Panc1 (cell line): Measurements from ENCODE around the gene WDR5. TPM values are rescaled to one million over a fixed set of nuclear protein-coding genes. Genes with fewer than 3 reads are reported as not detected.

Experiments
- ATAC-seq: fragments of 200-7000 bp; cut with Tn5 transposase; 2 replicates; pipeline ENCODE4 v1.9.1; 2020; ENCODE audit warnings: mild to moderate bottlenecking, moderate library complexity
- BruUV-seq: library from RNA; stranded (reverse); fragments of 400-500 nt; replicated peaks from 2 replicates; lab custom pipeline; 2021; lab: Mats Ljungman, UMichigan
- CTCF ChIA-PET: fragments of 300-600 bp; sonication (Branson Sonifier 250); formaldehyde crosslinking; loops from one replicate; lab custom pipeline; 2022; ENCODE audit warnings: antibody characterized with exemption; lab: Charles Lee
- POLR2A ChIA-PET: fragments of 300-600 bp; sonication (Branson Sonifier 250); formaldehyde crosslinking; loops from one replicate; lab custom pipeline; 2022; ENCODE audit warnings: antibody characterized with exemption; lab: Charles Lee
- DNase-seq: peaks from one replicate; pipeline ENCODE4 v3.0.0-alpha.2; 2010; ENCODE audit warnings: low read depth, low spot score
- H3K27ac ChIP-seq: 2 replicates; pipeline ENCODE4 v1.5.1; 2011; ENCODE audit warnings: mild to moderate bottlenecking, low read length, inconsistent platforms
- H3K27me3 ChIP-seq: fragments of 200-500 bp; sonication (Bioruptor generic); 2 replicates; pipeline ENCODE4 v1.6.0; 2014; ENCODE audit warnings: low read length, inconsistent platforms; ENCODE audit not compliant: control insufficient read depth, insufficient read depth
- H3K36me3 ChIP-seq: fragments of 200-500 bp; sonication (Bioruptor generic); 2 replicates; pipeline ENCODE4 v1.5.1; 2014; ENCODE audit warnings: inconsistent platforms, mild to moderate bottlenecking, low read length, moderate library complexity; ENCODE audit not compliant: control insufficient read depth, insufficient read depth
- H3K4me1 ChIP-seq: 2 replicates; pipeline ENCODE4 v1.5.1; 2011; ENCODE audit warnings: inconsistent platforms, mild to moderate bottlenecking, low read length, moderate library complexity; ENCODE audit not compliant: control insufficient read depth, insufficient read depth
- H3K4me3 ChIP-seq, 2 experiments: 2 replicates each; pipeline ENCODE4 v1.5.1; 2011 to 2012; ENCODE audit warnings: low read depth in 2 of 2, low read length in 2 of 2, mild to moderate bottlenecking in 2 of 2, inconsistent platforms in 1 of 2, moderate library complexity in 1 of 2
- H3K9me3 ChIP-seq: fragments of 200-500 bp; sonication (Bioruptor generic); 2 replicates; pipeline ENCODE4 v1.5.1; 2014; ENCODE audit warnings: low read depth, mild to moderate bottlenecking, inconsistent platforms, low read length, moderate library complexity; ENCODE audit not compliant: control insufficient read depth, insufficient read depth
- POLR2AphosphoS5 ChIP-seq: IDR thresholded peaks from 2 replicates; pipeline ENCODE4 v1.6.1; 2012; ENCODE audit warnings: mild to moderate bottlenecking, low read depth, low read length, moderate library complexity
- SIN3A ChIP-seq: IDR thresholded peaks from 2 replicates; pipeline ENCODE4 v1.6.1; 2012; ENCODE audit warnings: low read depth, mild to moderate bottlenecking, low read length, moderate library complexity, borderline replicate concordance; ENCODE audit not compliant: insufficient read depth
- TCF7L2 ChIP-seq: IDR thresholded peaks from 2 replicates; pipeline ENCODE4 v1.6.1; 2011; ENCODE audit warnings: mild to moderate bottlenecking, low read depth, low read length, inconsistent platforms
- in situ Hi-C: cut with HindIII; loops from 2 replicates; pipeline ENCODE4 v1.10.0; 2016; ENCODE audit warnings: low sequenced_read_pairs, low pct_unique_long_range_greater_than_20kb
- intact Hi-C: fragments of 100-400 bp; cut with micrococcal nuclease; formaldehyde crosslinking; loops from one replicate; pipeline ENCODE4 v1.10.0; 2022; ENCODE audit not compliant: unreplicated experiment
- total RNA-seq: library from RNA; stranded (reverse); gene quantifications from one replicate; pipeline ENCODE4 v1.2.1, GENCODE V29; 2021; ENCODE audit not compliant: unreplicated experiment
- TF ChIP-seq, protein P1 (sequence below), 2 experiments: IDR thresholded peaks; 2 replicates each; pipeline ENCODE4 v1.6.1; 2011 to 2012; ENCODE audit warnings: low read depth in 2 of 2, control low read depth in 1 of 2, low read length in 1 of 2, mild to moderate bottlenecking in 1 of 2, moderate library complexity in 1 of 2; ENCODE audit not compliant: insufficient read depth in 1 of 2
- TF ChIP-seq, protein P2 (sequence below): fragments of 450-650 bp; IDR thresholded peaks from 2 replicates; pipeline ENCODE4 v1.5.1; 2017; ENCODE audit warnings: mild to moderate bottlenecking

WDR5 gene
- total RNA-seq, 1 experiment from 2014 or later: 36.9 TPM

DNA sequence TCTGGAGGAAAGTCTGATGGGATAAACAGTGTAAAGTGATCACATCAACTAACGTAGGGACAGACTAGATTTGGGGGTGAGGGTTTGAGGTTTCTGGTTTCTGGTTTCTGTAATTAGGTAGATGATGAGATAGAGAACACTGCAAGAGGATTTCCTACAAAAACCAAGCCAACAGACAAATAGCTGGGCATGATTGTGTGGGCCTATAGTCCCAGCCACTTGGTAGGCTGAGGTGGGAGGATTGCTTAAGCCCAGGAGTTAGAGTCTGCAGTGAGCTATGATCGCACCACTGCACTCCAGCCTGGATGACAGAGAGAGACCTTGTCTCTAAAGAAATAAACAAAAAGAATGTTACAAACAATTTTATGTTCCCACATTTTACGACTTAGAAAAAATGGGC is 62.9 kb downstream of the WDR5 start:
- no peak for ATAC-seq
- ChIA-PET POLR2A (no interaction called here), CTCF (no interaction called here)
- Histone ChIP-seq H3K4me1 (no peaks in the 10 kb centered on the region), H3K4me3 (no peak overlapping the region), H3K27ac (no peak overlapping the region), H3K36me3 (no peaks in the 10 kb centered on the region), H3K9me3 (no peaks in the 10 kb centered on the region), H3K27me3 (no peaks in the 10 kb centered on the region)
- intact Hi-C loops: no loop called here
- in situ Hi-C loops: no loop called here
- no peak for DNase-seq
- TF ChIP-seq POLR2AphosphoS5: no peak
- no peak for TF ChIP-seq TCF7L2
- TF ChIP-seq SIN3A: no peak
- TF ChIP-seq, protein P1, sequence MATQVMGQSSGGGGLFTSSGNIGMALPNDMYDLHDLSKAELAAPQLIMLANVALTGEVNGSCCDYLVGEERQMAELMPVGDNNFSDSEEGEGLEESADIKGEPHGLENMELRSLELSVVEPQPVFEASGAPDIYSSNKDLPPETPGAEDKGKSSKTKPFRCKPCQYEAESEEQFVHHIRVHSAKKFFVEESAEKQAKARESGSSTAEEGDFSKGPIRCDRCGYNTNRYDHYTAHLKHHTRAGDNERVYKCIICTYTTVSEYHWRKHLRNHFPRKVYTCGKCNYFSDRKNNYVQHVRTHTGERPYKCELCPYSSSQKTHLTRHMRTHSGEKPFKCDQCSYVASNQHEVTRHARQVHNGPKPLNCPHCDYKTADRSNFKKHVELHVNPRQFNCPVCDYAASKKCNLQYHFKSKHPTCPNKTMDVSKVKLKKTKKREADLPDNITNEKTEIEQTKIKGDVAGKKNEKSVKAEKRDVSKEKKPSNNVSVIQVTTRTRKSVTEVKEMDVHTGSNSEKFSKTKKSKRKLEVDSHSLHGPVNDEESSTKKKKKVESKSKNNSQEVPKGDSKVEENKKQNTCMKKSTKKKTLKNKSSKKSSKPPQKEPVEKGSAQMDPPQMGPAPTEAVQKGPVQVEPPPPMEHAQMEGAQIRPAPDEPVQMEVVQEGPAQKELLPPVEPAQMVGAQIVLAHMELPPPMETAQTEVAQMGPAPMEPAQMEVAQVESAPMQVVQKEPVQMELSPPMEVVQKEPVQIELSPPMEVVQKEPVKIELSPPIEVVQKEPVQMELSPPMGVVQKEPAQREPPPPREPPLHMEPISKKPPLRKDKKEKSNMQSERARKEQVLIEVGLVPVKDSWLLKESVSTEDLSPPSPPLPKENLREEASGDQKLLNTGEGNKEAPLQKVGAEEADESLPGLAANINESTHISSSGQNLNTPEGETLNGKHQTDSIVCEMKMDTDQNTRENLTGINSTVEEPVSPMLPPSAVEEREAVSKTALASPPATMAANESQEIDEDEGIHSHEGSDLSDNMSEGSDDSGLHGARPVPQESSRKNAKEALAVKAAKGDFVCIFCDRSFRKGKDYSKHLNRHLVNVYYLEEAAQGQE (IDR thresholded peaks at IDR 0.05; ENCODE audit: insufficient read depth in 1 of 2, low read depth in 2 of 2, low read length in 1 of 2): no peak
- TF ChIP-seq, protein P2, sequence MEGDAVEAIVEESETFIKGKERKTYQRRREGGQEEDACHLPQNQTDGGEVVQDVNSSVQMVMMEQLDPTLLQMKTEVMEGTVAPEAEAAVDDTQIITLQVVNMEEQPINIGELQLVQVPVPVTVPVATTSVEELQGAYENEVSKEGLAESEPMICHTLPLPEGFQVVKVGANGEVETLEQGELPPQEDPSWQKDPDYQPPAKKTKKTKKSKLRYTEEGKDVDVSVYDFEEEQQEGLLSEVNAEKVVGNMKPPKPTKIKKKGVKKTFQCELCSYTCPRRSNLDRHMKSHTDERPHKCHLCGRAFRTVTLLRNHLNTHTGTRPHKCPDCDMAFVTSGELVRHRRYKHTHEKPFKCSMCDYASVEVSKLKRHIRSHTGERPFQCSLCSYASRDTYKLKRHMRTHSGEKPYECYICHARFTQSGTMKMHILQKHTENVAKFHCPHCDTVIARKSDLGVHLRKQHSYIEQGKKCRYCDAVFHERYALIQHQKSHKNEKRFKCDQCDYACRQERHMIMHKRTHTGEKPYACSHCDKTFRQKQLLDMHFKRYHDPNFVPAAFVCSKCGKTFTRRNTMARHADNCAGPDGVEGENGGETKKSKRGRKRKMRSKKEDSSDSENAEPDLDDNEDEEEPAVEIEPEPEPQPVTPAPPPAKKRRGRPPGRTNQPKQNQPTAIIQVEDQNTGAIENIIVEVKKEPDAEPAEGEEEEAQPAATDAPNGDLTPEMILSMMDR: no peak
- no TSS peak for BruUV-seq

DNA sequence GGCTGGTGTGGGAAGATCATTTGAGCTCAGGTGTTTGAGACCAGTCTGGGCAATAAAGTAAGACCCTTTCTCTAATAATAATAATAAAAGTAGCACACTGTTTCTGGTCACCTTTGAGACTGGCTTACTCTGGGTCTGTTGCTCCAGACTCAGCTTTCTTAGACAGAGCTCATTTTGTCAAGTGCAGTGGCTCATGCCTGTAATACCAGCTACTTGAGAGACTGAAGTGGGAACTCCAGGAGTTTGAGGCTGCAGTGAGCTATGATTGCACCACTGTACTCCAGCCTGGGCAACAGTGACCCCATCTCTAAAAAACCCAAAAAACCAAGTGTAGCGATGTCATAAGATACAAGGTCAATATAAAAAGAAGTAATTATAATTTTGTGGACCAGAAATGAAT is 64.8 kb downstream of the WDR5 start:
- ATAC-seq (no peak), DNase-seq (no peak)
- in situ Hi-C loops: no loop called here
- Histone ChIP-seq H3K4me3 (no peak overlapping the region), H3K9me3 (no peaks in the 10 kb centered on the region), H3K36me3 (no peaks in the 10 kb centered on the region), H3K27me3 (no peaks in the 10 kb centered on the region), H3K4me1 (no peaks in the 10 kb centered on the region), H3K27ac (no peak overlapping the region)
- CTCF ChIA-PET: no interaction called here
- intact Hi-C loops: no loop called here
- TF ChIP-seq TCF7L2: no peak
- TF ChIP-seq, protein P1 (IDR thresholded peaks at IDR 0.05; ENCODE audit: insufficient read depth in 1 of 2, low read depth in 2 of 2, low read length in 1 of 2): no peak
- no peak for TF ChIP-seq POLR2AphosphoS5
- TF ChIP-seq, protein P2: no peak
- POLR2A ChIA-PET: no interaction called here
- no TSS peak for BruUV-seq
